Calu3 (cell line): ENCODE data around the gene SLC25A21. TPM values are rescaled to one million over a fixed set of nuclear protein-coding genes. Genes with fewer than 3 reads are reported as not detected.

Experiments used
- BruUV-seq: library from RNA; stranded (reverse); fragments of 400-500 nt; replicated peaks from 2 replicates; lab custom pipeline; 2021; lab: Mats Ljungman, UMichigan
- CTCF ChIA-PET: fragments of 300-600 bp; sonication (Branson Sonifier 250); formaldehyde crosslinking; loops from one replicate; lab custom pipeline; 2022; ENCODE audit warnings: antibody characterized with exemption; lab: Charles Lee
- DNase-seq: peaks from one replicate; pipeline ENCODE4 v3.0.0; 2022
- H3K27ac Mint-ChIP-seq: one replicate; pipeline ENCODE4 v1.8.0; 2022; ENCODE audit warnings: mixed read lengths; ENCODE audit not compliant: unreplicated experiment
- H3K27me3 Mint-ChIP-seq: one replicate; pipeline ENCODE4 v1.8.0; 2022; ENCODE audit warnings: mixed read lengths; ENCODE audit not compliant: unreplicated experiment
- H3K36me3 Mint-ChIP-seq: one replicate; pipeline ENCODE4 v1.8.0; 2022; ENCODE audit warnings: mild to moderate bottlenecking, moderate library complexity, mixed read lengths; ENCODE audit not compliant: insufficient read depth, unreplicated experiment
- H3K4me1 Mint-ChIP-seq: one replicate; pipeline ENCODE4 v1.8.0; 2022; ENCODE audit warnings: mild to moderate bottlenecking, low read depth, mixed read lengths; ENCODE audit not compliant: unreplicated experiment
- H3K4me3 Mint-ChIP-seq: one replicate; pipeline ENCODE4 v1.8.0; 2022; ENCODE audit warnings: mild to moderate bottlenecking, low read depth, moderate library complexity, mixed read lengths; ENCODE audit not compliant: unreplicated experiment
- H3K9me3 Mint-ChIP-seq: one replicate; pipeline ENCODE4 v1.8.0; 2022; ENCODE audit warnings: low read depth, mixed read lengths; ENCODE audit not compliant: unreplicated experiment
- CTCF ChIP-seq: fragments of 200-600 bp; IDR thresholded peaks from one replicate; pipeline ENCODE4 v1.8.0; 2022; ENCODE audit warnings: antibody characterized with exemption; ENCODE audit not compliant: unreplicated experiment
- intact Hi-C: fragments of 100-400 bp; cut with micrococcal nuclease; formaldehyde crosslinking; loops from one replicate; pipeline ENCODE4 v1.10.0; 2022; ENCODE audit not compliant: unreplicated experiment
- total RNA-seq: library from RNA; stranded (reverse); gene quantifications from 2 replicates; pipeline ENCODE4 v1.2.3, GENCODE V29; 2022

The SLC25A21 gene
- total RNA-seq, 1 experiment from 2014 or later: 1.4 TPM

GRCh38 chr14:36834293-36834692 is 338.1 kb downstream of the SLC25A21 start:
- Mint-ChIP-seq H3K27ac (no peak overlapping the region), H3K27me3 (peaks cover 28% of the 10 kb centered on the region), H3K4me1 (no peaks in the 10 kb centered on the region), H3K4me3 (no peak overlapping the region), H3K36me3 (no peaks in the 10 kb centered on the region), H3K9me3 (no peaks in the 10 kb centered on the region)
- CTCF ChIA-PET: no interaction called here
- no peak for TF ChIP-seq CTCF
- BruUV-seq: no TSS peak
- DNase-seq: no peak
- intact Hi-C loops: no loop called here

- Mint-ChIP-seq H3K4me1 (no peaks in the 10 kb centered on the region), H3K27ac (no peak overlapping the region), H3K36me3 (no peaks in the 10 kb centered on the region), H3K4me3 (no peak overlapping the region), H3K27me3 (peaks cover 11% of the 10 kb centered on the region), H3K9me3 (no peaks in the 10 kb centered on the region)
- no peak for TF ChIP-seq CTCF
- DNase-seq: no peak
- no TSS peak for BruUV-seq
- intact Hi-C loops: no loop called here
- CTCF ChIA-PET: no interaction called here
Measured at GRCh38 chr14:36829547-36829946, 342.9 kb downstream of the SLC25A21 start.

- DNase-seq: no peak
- H3K27me3 Mint-ChIP-seq: peaks cover 11% of the 10 kb centered on the region
- TF ChIP-seq CTCF: no peak
- no peaks in the 10 kb centered on the region for H3K9me3 Mint-ChIP-seq
- intact Hi-C loops: no loop called here
- no peaks in the 10 kb centered on the region for H3K4me1 Mint-ChIP-seq
- no peaks in the 10 kb centered on the region for H3K36me3 Mint-ChIP-seq
- BruUV-seq: no TSS peak
- no peak overlapping the region for H3K27ac Mint-ChIP-seq
- no peak overlapping the region for H3K4me3 Mint-ChIP-seq
- CTCF ChIA-PET: no interaction called here
Measured at GRCh38 chr14:36827861-36828260, 344.5 kb downstream of the SLC25A21 start.

- H3K36me3 Mint-ChIP-seq: no peaks in the 10 kb centered on the region
- CTCF ChIA-PET: no interaction called here
- BruUV-seq: no TSS peak
- peaks cover 11% of the 10 kb centered on the region for H3K27me3 Mint-ChIP-seq
- H3K4me1 Mint-ChIP-seq: no peaks in the 10 kb centered on the region
- DNase-seq: no peak
- H3K9me3 Mint-ChIP-seq: no peaks in the 10 kb centered on the region
- intact Hi-C loops: no loop called here
- no peak overlapping the region for H3K4me3 Mint-ChIP-seq
- no peak for TF ChIP-seq CTCF
- no peak overlapping the region for H3K27ac Mint-ChIP-seq
Measured at GRCh38 chr14:36826614-36827013, 345.8 kb downstream of the SLC25A21 start.
